SKM-1 (cell line): Measurements from ENCODE around the gene KIF6.

ENCODE experiments used
- DNase-seq: peaks from one replicate; lab custom pipeline; 2025; ENCODE audit not compliant: unreplicated experiment; lab: John Stamatoyannopoulos, UW

Gene KIF6

GRCh38 chr6:39599341-39599740, 125.9 kb downstream of the KIF6 start:
- DNase-seq = no peak

DNA sequence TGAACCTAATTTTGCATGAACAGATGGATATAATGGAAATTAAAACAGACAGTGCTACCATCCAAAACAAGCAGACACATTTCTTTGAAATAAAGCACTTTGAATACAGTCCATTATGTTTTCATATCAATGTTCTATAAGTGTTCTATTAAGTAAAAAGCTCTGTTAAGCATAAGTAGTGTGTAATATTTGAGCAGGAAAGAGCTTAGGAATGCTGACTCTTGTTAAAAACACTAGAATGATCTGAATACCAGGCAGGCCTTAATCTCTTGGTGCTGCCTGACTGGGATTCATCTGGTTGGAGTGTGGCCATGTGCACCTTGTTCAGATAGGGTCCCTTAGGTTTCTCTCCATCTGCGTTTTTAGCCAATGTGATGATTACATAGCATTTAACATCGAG, 130.9 kb downstream of the KIF6 start:
- no peak for DNase-seq

- no peak for DNase-seq
These were observed 131.6 kb downstream of the KIF6 start for GRCh38 chr6:39593646-39594045.

- no peak for DNase-seq
These were observed 134.3 kb downstream of the KIF6 start for GRCh38 chr6:39590871-39591393.

DNA sequence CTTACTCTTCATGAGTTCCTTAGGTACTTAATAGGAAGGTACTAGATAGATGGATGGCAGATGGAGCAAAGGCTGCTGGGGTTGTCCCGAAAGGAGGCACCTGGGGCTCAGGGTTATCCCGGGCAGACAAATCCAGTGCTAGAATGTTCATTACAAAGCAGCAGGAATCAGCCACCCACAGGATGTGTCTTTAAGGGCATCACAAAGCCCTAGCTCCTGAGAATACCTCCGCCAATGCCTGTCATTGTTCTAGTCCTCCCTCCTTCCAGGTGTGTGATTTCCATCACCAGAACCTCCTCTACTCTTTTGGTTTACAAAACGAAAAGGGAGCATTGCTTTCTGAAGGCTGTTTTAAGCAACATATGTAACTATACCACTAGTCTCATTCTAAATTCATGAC, 138.1 kb downstream of the KIF6 start:
- no peak for DNase-seq

DNA sequence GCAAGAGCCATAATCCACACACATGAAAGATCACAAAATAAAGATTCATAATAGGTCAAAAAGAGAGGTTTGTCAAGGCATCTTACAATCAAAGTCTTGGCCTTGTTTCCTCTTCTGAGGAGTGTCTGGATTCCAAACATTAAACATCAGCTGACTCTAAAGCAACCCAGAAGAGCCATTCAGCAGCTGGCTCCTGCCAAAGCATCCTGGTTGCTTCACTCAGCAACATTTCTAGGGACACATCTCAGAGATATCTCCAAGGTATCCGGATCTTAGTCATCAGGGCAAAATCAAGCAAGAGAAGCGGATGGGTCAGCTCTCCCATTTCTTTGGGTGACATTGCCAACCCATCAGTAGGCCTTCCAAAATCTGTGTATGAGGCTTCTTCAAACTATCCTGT, 139.6 kb downstream of the KIF6 start:
- no peak for DNase-seq

DNA sequence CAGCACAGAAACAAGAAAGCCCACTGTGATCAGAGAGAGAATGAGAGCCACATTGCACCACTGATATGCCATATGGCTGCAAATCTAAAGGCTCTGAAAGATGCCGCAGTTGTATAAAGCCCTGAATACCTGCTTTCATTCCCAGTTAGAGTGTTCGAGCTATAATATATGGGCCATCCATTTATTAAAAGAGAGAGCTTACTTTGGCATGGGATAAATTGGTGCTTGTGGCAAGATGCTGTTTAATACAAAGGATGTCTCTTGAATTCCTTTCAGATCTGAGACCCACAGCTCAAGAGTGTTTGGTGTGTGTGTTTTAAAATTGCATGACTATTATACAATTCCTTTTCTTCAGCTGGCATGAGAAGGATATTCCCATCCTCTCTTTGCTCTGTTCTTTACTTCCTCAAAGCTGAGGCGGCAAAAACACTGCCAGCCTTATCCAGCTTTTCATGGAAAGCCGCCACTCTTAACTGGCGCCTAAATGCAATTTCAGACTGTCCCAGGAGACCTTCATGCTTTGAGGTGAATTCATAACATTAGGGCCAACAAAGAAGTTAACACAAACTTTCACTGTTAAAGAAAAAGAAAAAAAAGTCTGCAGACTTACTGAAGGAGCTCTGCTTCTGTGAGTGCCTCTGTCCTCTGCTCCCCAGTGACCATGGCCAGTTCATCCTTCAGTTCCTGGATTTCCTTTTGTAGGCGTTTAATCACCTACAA, 147.6 kb downstream of the KIF6 start:
- DNase-seq = no peak

- no peak for DNase-seq
These were observed 148.5 kb downstream of the KIF6 start for GRCh38 chr6:39576556-39577303.

- no peak for DNase-seq
These were observed 150.2 kb downstream of the KIF6 start for GRCh38 chr6:39574991-39575390.

DNA sequence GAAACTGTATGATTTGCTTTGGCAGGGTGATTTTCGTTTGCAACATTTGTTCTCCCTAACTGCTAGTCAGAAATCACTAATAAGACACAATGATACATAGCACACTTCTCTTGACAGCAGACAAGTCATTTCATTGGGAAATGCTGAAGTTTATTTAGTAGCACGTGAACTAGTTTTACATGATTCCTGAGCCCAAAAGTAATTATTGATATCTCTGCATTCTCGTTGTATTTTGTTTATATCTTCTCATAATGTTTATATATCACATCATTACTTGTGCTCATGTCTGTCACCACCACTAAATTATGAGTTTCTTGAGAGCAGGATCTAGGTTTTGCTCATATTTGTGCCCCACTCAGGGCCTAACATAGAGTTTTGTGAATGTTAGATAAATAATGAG, 151.7 kb downstream of the KIF6 start:
- DNase-seq = no peak

DNA sequence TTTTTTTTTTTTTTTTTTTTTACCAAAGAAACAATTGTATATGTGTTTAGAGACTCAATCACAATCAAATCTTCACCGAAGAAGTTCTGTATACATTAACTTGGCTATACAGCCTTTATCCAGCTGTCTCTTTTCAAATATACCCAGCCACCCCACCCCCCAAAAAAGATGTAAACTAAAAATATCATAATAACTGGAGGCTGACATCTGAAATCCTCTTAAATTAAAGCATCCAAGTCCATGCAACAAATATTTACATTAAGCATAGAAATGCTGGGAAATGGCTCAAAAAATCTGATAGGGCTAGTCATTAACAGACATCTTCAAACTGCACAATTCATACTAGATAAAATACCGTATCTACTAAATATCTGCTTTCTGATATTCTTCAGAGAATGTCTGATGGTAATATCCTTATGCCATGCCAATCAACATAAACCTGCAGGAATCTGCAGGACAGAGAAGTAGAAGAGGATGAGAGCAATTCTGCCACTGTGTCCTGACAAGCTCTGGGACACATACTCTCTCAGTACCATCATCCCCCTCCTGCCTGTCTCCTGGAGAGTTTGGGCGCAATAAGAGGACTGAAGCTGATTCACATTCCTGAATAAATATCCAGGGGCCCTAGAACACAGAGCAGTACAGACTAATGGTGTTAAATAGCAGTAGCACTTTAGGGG, 152.4 kb downstream of the KIF6 start:
- DNase-seq = no peak

- DNase-seq = no peak
These were observed 156.3 kb downstream of the KIF6 start for GRCh38 chr6:39568896-39569295.

- no peak for DNase-seq
These were observed 158.1 kb downstream of the KIF6 start for GRCh38 chr6:39567091-39567490.

- DNase-seq = no peak
These were observed 158.8 kb downstream of the KIF6 start for GRCh38 chr6:39566456-39566855.

DNA sequence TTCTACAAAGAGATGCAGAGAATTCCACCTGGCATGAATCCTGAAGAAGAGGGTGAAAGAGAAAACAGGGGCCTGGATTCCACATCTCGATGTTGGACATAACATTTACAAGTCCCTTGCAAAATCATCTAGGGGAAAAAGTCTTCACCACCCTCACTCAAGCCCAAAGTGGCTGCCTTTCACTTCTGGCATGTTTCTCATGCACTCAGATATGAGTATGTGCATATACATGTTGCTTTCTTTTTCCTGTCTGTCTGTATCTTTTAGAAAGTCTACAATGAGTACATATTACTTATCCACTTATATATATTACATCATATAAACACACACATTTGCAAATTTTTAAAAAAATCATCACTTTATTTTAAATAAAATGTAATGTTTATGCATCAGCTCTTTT, 159.3 kb downstream of the KIF6 start:
- no peak for DNase-seq

DNA sequence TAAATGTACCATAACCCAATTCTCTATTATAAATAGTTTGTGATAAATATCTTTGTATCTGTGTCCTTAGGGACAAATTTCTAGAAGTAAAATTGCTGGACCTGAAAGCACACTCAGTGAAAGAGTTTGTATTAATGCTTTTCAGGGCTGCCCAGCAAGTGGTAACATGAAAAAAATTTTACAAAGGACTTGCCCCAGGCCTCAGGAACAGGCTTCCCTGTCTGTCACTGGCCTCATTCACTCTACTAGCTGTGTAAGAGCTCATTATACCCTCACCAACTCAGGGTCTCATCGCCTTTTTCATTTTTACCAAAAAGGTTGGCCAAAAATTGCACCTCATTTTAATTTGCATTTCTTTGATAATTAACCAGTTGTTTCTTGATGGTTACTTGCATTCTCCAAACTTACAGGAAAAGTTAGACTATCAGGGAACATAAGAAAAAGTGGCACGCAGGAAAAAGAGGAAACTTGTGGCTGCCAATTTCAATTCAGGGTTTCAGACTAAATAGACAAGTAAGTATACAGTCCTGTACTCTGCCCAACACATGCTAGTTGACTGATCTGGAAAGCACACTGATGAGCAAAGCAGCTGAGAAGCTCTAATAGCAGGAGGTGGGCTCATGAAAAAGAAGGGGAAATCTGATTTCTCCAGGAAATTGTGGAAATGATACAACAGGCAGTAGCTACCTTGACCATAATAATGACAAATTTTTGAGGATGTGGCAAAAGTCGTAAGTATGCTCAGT, 161.5 kb downstream of the KIF6 start:
- no peak for DNase-seq

GRCh38 chr6:39561536-39562266, 163.5 kb downstream of the KIF6 start:
- no peak for DNase-seq

DNA sequence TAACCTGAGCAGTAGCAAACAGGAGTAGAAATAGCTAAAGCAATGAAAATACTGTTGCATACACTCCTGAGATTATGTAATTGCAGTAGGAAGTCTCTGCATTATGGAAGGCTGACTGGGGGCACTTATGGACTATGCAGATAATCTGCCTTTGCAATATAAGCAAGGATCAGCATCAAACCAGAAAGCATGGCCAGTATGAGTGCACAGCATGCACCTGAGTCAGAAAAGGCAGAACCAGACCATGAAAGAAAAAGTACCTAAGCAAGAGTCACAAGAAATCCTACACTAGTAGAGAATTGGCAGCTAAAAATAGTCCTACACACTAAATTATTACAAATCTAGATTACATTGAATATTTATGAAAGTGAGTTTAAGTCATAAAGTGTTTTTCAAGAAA, 164.3 kb downstream of the KIF6 start:
- no peak for DNase-seq

GRCh38 chr6:39558591-39559190, 166.5 kb downstream of the KIF6 start:
- DNase-seq = no peak

GRCh38 chr6:39558079-39558478, 167.1 kb downstream of the KIF6 start:
- no peak for DNase-seq
